G401 (cell line): ENCODE data around the gene GGA3. TPM values are rescaled to one million over a fixed set of nuclear protein-coding genes. Genes with fewer than 3 reads are reported as not detected.
"Not testable (repeated sequence)": the region's sequence is repeated elsewhere in the genome, so short reads cannot be mapped to it uniquely, and the experiment has no call there.

Experiments used
- DNase-seq: peaks from one replicate; pipeline ENCODE4 v3.0.0-alpha.2; 2015; ENCODE audit warnings: low spot score
- in situ Hi-C: cut with HindIII; loops from 2 replicates; pipeline ENCODE4 v1.10.0; 2016; ENCODE audit warnings: low sequenced_read_pairs, mixed read lengths
- total RNA-seq: library from RNA; depleted of rRNA; stranded (reverse); fragments of >200 nt; shearing (Covaris generic); gene quantifications from 2 replicates; pipeline ENCODE4 v1.2.3, GENCODE V29; 2014

GGA3 gene
- total RNA-seq, 1 experiment from 2014 or later, result 25.4 TPM

DNA sequence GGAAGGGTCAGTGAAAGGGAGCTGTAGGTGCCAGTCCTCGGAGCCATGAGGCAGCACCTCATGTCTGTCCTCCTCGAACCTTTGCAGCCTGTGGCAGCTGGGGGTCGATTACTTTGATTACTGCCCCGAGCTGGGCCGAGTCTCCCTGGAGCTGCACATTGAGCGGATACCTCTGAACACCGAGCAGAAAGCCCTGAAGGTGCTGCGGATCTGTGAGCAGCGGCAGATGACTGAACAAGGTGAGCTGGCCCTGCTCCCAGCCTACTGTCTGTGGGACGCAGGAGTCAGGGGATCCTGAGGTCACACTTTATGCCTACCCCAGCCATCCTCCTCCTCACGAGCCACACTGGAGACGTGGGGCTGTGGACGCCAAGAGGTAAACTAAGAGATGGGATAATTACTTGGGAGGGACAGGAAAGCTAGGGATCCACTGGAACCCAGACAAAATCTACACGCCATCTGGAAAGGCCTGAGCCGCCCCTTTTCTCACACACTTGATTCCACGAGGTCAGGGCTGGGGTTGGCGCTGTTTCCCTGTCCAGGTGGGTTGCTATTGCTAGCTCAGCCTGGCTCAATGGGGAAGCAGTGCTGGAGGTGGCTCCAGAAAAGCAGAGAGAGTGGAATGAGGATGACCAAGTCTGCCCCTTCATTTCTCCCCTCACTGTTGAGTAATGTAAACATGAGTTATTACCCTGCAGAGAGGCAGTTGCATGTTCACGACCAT is 29.5 kb downstream of the GGA3 start:
- in situ Hi-C loops, result no loop called here
- peak; percentile 94 for DNase-seq

DNA sequence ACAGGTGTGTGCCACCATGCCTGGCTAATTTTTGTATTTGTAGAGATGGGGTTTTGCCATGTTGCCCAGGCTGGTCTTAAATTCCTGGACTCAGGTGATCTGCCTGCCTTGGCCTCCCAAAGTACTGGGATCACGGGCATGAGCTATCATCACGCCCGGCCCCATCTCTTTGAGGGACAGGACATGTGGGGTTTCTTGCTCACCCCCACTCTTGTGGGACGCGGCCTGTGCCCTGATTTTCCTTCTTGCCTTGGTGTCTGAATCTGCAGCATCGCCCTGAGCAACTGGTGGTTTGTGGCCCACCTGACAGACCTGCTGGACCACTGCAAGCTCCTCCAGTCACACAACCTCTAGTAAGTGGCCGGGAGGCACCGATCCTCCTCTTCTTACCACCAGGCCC is 30.3 kb downstream of the GGA3 start:
- DNase-seq, result no peak

DNA sequence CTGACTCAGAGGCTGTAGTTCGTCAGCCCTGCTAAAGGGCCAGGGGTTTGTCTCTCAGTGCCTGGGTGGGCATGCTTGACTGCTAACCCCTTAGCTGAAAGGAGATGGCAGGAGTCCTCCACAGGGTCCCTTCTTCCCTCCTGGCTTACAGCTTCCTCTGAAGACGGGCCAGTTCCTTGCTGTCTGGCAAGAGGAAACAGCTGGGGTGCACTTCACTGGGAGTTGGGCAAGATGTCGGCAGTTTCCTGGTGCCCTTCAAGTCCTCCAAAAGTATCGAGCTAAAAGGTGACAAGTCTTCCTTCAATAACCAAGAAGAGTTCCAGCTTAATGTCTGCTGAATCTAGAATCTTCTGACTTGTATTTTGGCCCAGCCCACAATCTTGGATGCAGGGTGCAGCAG is 32.6 kb downstream of the GGA3 start:
- DNase-seq, result no peak
- in situ Hi-C loops, result no loop called here

More for the DNA sequence above, 30.3 kb downstream of the GGA3 start:
- in situ Hi-C loops, result no loop called here

DNA sequence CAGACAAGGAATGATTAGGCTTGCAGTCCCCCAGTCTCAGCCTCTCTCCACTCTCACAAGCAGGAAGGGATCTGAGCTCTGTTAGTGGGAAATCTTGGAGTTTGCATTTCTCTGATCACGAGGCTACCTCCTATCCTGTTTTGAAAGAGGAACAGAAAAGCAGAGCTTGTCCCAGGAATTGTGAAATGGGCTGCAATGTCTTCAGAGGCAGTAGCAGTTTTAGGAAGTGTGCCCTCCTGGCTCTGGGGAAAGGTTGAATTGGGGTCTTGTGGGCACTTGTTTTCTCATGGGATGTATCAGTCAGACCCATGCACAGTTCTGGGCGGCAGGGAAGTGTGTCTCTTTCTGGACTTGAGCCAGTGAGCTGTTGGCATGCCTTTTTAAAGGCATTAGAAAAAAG is 33.1 kb downstream of the GGA3 start:
- no peak for DNase-seq

DNA sequence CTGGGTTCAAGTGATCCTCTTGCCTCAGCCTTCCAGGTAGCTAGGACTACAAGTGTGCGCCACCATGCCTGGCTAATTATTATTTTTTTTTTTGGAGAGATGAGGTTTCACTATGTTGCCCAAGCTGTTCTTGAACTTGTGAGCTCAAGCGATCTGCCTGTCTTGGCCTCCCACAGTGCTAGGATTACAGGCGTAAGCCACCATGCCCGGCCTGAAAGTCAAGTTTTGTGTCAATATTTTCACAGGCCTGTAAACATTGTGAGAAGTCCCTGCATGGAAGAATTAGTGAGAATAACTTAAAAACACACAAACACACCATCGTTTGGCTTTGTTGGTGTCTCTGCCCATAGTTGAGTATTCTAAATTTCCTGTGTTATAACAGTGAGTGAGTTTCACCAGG is 33.7 kb downstream of the GGA3 start:
- in situ Hi-C loops, result no loop called here
- DNase-seq, result no peak

More for the DNA sequence above, 33.1 kb downstream of the GGA3 start:
- in situ Hi-C loops, result no loop called here

DNA sequence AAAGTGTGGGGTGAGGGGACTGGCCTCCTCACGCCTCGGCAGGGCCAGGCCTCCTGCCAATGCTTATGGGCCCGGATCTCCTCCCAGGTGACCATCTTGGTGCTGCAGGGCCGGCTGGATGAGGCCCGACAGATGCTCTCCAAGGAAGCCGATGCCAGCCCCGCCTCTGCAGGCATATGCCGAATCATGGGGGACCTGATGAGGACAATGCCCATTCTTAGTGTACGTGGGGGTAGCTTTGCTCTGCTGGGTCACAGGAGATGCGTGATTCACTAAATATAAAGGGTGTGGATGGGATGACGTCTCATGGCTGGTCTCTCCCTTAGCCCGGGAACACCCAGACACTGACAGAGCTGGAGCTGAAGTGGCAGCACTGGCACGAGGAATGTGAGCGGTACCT is 36.4 kb downstream of the GGA3 start:
- DNase-seq, result no peak
- in situ Hi-C loops, result no loop called here

DNA sequence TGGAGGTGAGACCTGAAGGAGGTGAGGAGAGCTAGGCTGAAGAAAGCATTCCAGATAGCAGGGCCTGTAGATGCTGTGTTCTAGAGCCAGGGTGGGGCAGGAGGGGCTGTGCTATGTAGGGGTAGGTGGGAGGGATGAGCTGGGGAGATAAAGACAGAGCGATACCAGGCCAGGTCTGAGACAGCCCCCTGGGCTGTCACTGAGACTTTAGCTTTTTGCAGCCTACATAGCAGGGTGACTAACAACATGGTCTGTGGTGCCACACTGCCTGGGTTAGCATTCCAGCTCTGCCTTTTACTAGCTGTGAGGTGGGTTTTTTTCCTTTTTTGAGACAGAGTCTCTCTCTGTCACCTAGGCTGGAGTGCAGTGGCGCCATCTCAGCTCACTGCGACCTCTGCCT is 41.6 kb downstream of the GGA3 start:
- in situ Hi-C loops, result no loop called here
- no peak for DNase-seq

DNA sequence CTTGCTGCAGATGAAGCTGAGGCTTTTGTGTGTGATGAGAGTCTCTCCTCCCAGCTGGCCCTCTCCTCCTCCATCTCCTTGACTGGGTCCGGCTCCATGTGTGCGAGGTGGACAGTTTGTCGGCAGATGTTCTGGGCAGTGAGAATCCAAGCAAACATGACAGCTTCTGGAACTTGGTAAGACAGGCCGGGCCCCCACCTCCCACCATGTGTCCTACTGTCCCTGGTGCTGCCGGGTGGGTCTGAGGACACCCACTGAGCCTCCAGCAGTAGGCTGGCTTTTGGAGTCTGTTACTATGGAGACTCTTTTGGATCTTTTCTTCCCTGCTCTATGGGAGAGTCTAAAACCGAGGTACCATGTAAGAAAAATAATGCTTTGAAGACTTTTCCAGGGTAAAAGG is 43.3 kb downstream of the GGA3 start:
- in situ Hi-C loops, result no loop called here
- no peak for DNase-seq

DNA sequence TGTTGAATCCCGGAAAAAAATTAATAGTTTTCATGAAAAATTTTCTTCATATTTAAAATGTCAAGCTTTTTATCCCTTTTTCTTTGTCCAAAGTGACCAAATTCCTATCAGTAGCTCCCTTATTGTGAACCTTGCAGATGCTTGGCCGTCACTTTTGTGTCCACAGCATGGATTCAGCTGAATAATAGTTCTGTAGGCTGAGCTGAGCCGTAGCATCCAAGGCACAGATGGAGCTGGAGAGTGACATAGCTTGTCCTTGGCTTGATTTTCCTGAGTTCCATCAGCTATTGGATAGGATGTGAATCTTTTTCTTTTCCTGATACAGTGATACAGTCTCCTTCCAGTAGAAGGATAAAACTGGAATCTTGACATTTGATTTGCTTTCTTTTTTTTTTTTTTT is 52.3 kb downstream of the GGA3 start:
- in situ Hi-C loops, result no loop called here
- peak; percentile 87 for DNase-seq

DNA sequence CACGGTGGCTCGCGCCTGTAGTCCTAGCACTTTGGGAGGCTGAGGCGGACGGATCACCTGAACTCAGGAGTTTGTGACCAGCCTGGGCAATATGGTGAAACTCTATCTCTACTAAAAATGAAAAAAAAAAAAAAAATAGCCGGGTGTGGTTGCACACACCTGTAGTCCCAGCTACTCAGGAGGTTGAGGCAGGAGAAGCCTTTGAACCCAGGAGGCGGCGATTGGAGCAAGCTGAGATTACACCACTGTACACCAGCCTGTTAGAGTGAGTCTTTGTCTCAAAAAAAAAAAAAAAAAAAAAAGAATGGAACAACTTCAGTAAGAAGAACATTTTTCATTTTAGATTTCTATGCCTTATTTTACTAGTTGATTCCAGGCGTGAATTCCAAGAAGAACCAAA is 53.2 kb downstream of the GGA3 start:
- DNase-seq, result no peak
- in situ Hi-C loops, result no loop called here

DNA sequence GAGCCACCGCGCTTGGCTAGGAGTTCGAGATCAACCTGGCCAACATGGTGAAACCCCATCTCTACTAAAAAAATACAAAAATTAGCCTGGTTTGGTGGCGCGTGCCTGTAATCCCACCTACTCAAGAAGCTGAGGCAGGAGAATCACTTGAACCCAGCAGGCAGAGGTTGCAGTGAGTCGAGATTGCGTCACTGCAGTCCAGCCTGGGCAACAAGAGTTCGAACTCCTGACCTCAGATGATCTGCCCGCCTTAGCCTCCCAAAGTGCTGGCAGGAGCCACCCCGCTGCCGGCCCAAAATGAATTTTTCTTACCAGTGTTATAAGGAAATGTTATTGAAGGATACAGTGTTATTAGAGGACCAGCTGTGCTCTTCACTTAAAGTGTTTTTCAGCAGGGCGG is 53.6 kb downstream of the GGA3 start:
- DNase-seq, result no peak
- in situ Hi-C loops, result no loop called here

DNA sequence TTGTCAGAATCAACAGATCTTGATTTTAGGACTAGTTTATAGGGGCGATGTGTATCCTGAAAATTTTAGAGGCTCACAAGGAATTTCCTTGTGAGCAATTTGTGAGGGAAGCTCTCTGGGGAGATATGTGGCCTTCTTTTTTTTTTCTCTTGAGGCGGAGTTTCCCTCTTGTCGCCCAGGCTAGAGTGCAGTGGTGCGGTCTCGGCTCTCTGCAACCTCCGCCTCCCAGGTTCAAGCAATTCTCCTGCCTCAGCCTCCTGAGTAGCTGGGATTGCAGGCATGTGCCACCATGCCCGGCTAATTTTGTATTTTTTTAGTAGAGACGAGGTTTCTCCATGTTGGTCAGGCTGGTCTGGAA is 54.4 kb downstream of the GGA3 start:
- in situ Hi-C loops, DNase-seq: not testable (repeated sequence)

DNA sequence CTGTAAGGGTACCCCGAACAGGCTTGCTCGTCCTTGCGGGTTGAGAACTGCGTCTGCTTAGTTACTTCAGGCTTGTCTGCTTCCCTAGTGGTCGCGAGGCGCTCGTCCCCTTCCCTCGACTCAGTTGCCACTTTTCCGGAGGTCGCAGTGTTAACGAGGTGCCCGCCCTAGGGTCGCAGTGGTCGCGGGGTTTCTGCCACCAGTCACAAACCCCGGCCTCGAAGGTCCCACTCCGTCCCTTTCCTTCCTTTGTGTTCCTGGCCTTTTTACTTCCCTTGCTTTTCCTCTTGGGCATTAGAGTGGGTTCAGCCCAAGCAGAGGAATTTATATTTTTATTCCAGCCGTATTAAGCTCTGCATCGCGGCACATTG is 55.6 kb downstream of the GGA3 start:
- no peak for DNase-seq
- in situ Hi-C loops, result no loop called here

DNA sequence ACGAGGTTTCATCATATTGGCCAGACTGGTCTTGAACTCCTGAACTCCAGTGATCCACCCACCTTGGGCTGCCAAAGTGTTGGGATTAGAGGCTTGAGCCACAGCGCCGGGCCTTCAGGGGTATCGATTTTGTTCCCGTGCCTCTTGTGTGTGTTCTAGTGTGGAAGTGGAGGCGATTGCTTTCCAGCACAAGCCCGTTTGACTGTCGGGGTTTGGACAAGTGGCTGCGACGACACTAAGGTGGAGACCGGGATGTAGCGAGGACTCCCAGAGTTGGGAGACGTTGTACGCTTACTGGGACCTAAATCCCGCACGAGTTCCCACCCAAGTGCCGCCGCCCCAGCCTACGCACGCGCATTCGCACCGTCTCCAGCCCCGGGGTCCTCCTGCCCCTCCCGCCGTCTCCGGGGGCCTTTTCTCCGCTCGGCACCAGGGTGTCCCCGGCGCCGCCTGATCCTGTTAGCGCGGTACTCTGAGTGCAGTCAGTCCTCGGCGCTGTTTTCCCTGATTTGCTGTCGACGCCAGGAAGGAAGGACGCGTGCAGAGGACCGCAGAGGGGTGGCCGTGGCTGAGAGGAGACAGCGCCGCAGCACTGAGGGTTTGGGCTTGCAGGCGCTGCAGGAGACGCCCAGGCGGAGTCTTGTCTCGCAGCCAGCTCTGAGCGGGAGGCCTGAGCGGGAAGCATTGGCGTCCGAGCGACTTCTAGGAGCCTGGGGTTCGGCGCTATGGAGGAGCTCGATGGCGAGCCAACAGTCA is 56.2 kb downstream of the GGA3 start, which contains the start of gene NUP85:
Gene NUP85 (plus strand): TSS at position 643 of the 756 bp plus-strand sequence. CDS start 83 bp downstream, at position 726.
- peak; percentile 94 for DNase-seq
- in situ Hi-C loops, result no loop called here

DNA sequence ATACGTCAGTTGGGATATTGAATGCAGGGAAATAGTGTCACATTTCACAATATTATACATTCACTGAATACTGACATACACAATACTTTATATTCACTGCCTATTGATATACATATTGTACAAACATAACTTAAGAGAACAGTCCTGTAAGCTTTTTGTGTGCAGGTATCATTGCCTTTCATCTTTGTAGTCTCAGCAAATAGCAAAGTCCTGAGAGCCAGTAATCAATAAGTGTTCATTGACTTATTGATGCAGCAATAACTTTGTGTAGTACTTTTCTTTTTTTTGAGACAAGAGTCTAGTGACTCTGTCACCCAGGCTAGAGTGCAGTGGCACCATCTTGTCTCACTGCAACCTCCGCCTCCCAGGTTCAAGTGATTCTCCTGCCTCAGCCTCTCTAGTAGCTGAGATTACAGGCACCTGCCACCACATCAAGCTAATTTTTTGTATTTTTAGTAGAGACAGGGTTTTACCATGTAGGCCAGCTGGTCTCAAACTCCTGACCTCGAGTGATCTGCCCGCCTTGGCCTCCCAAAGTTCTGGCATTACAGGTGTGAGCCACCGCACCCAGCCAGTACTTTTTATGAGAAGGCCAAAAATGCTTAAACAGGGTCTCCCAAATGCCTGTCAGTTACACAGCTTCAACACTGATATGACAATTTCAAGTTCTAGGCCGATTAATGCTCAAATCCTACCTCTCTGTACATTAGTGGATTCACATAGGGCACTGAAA is 61.4 kb downstream of the GGA3 start:
- in situ Hi-C loops, result no loop called here
- DNase-seq, result no peak

DNA sequence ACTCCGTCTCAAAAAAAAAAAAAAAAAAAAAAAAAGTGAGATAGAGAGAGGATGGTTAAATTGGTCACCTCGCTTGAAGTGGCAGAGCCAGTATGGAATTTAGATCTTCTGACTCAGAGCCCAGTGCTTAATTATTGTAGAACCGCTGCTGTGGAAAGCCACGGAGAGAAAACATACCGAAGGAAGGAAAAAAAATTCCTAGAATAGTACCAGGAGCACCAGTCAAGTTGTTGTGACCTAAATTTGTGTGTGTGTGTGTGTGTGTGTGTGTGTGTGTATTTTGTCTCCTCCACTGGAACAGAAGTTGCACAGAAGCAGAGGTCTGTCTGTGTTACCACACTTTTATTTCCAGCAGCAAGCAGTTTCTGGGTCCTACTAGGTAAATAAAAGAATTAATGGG is 66.5 kb downstream of the GGA3 start:
- DNase-seq, result no peak
- in situ Hi-C loops, result no loop called here

DNA sequence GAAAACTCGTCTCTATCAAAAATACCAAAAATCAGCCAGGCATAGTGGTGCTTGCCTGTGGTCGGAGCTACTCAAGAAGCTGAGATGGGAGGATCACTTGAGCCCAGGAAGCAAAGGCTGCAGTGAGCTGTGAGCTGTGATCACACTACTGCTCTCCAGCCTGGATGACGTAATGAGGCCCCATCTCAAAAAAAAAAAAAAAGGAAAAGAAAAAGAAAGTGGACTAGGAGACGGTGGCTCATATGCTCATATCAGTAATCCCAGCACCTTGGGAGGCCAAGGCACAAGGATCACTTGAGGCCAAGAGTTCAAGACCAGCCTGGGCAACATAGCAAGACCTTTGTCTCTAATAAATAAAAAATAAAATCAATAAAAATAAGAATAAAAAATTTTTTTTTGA is 69.8 kb downstream of the GGA3 start:
- no peak for DNase-seq

DNA sequence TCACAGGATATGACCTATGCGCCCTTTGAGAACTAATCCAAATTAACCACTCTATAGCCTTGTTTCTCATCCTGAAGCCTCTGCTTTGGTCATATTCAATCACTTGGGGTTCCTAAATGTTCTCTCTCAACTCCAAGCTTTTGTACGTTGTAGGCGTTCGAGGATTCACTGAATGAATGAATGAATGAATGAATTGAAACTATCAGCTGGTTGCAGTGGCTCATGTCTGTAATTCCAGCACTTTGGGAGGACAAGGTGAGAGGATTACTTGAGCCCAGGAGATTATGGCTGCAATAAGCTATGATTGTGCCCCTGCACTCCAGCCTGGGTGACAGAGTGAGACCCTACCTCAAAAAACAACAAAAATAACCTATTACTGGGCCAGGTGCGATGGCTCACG is 72.8 kb downstream of the GGA3 start:
- in situ Hi-C loops, result no loop called here
- DNase-seq, result no peak

More for the DNA sequence above, 69.8 kb downstream of the GGA3 start:
- in situ Hi-C loops, result no loop called here
